PFSK-1 (cell line): ENCODE data around the gene SLC19A2.

Experiments used
- FOXP2 ChIP-seq: optimal IDR thresholded peaks from 2 replicates; pipeline ENCODE3; 2011; ENCODE audit warnings: borderline replicate concordance, control low read depth, inconsistent platforms; ENCODE audit not compliant: insufficient read depth; ENCODE audit errors: extremely low read length, extremely low read depth
- POLR2AphosphoS5 ChIP-seq: IDR thresholded peaks from 2 replicates; pipeline ENCODE4 v1.6.1; 2012; ENCODE audit warnings: low read depth, mild to moderate bottlenecking, control low read depth, low read length, moderate library complexity
- REST ChIP-seq, 2 experiments: IDR thresholded peaks; 2 replicates each; pipeline versions ENCODE4 v1.6.1 to v1.8.0; 2011 to 2012; ENCODE audit warnings: low read depth in 2 of 2, low read length in 2 of 2, control low read depth in 1 of 2, inconsistent platforms in 1 of 2, mild to moderate bottlenecking in 1 of 2, moderate library complexity in 1 of 2; ENCODE audit not compliant: insufficient read depth in 1 of 2
- SIN3A ChIP-seq: IDR thresholded peaks from 2 replicates; pipeline ENCODE4 v1.6.1; 2012; ENCODE audit warnings: mild to moderate bottlenecking, low read length, moderate library complexity, borderline replicate concordance; ENCODE audit not compliant: insufficient read depth
- TAF1 ChIP-seq: IDR thresholded peaks from 2 replicates; pipeline ENCODE4 v1.6.1; 2012; ENCODE audit warnings: low read length, control low read depth, borderline replicate concordance; ENCODE audit not compliant: insufficient read depth

- TF ChIP-seq POLR2AphosphoS5 (no peak), REST (IDR thresholded peaks at IDR 0.05; ENCODE audit: insufficient read depth in 1 of 2, low read depth in 2 of 2, low read length in 2 of 2) (no peak), TAF1 (no peak), SIN3A (no peak), FOXP2 (no peak)
These were observed 44.7 kb upstream of the SLC19A2 start for GRCh38 chr1:169530448-169530847.
